ENCODE results near the gene GPC6.

GPC6 gene

DNA sequence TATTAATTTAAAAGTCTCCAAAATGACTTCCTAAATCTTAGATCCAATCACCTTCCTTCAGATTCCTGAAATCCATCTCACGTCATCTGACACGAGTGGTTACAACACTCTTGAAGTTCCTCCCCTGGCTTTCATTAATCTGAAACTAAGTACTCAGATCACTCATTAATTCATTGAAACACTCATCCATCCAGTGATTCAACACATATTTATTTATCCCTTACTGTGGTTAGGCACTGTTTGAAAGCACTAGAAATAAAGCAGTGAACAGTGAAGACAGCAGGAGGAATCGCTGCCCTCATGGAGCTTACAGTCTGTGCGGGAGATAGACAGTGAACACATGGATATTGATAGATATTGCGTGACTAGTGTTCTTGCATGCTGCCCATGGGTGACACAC lies 780.5 kb downstream of the GPC6 start:
- no peak for DNase-seq

DNA sequence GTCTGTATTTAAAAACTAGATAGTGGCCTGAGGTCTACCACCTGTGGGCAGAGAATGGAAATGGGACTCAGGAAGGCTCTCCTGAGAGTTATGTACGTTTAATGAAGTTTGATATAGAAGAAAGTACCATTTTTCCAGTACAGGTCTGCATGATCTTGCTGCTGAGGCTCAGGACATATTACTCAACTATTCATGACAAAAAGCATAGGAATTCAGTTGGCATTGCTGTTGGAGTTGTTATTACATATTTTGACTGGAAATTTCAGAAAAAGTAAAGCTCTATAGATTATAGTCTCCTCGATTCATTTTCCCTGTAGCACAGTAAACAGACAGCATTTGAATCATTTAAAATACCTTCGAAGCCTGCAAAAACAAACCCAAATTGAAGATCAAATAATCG lies 783.1 kb downstream of the GPC6 start:
- no peak for DNase-seq

DNA sequence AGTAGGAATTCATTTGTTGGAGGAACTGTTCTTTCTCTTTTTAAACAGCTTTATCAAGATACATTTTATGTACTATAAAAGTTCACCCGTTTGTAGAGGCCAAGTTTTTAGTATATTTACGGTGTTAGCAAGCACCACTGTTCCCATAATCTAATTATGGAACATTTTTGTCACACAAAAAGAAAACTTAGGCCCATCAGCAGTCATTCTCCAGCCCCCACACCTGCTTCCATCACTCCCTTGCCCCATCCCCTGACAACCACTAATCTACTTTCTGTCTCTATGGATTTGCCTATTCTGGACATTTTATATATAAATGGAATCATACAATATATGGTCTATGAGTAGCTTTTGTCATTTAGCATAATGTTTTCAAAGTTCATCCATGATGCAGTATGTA lies 787.9 kb downstream of the GPC6 start:
- DNase-seq = no peak

DNA sequence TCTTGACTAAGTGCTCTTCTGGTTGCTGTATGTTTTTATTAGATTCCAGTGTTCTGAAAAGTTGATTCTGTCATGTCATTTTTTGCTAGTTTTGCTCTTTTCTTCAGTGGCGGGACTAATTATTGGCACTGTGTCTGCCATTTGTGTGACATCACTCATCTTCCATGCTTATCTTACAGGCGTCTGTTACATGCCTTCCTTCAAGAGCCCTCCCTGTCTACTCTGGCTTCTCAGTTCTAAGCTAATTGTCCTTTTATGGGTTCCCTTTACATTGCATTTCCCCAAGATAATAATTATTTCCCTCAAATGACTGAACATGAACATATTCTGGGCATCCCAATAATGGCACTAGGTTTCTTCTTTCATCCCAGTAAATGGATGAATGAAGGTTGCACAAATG lies 793.8 kb downstream of the GPC6 start:
- no peak for DNase-seq

DNA sequence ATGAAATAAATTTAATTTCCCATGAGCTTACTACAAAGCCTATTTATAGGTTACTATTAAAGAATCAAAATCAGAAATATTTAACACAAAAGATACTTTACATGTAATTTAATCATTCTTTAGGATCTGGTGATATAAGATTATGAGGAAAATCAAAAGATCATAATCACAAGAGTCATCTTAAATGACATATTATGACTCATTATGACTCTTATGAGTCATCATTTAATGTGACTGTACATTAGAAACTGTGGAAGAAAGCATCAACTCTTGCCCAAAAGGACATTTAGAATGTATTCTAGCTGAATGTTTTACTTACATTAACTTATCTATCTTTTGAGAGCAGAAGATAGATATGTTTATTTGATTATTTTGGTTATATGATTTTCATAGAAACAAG lies 794.2 kb downstream of the GPC6 start:
- no peak for DNase-seq

DNA sequence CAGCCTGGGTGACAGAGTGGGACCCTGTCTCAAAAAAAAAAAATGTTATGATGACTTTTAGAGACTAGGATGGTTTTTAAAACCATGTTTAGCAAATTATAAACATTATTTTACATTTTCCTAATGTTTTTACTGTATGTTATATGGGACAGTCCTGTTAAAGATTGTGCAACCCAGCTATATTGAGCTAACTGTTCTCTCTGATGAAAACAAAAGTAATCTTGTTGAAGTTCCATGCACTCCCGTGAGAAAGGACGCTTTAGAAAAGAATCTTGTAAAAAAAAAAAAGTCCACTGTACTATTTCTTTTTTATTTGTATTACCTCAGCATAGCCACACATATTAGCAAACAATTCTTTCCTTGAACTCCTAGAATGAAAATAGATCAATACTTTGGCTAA lies 801.6 kb downstream of the GPC6 start:
- DNase-seq = no peak

DNA sequence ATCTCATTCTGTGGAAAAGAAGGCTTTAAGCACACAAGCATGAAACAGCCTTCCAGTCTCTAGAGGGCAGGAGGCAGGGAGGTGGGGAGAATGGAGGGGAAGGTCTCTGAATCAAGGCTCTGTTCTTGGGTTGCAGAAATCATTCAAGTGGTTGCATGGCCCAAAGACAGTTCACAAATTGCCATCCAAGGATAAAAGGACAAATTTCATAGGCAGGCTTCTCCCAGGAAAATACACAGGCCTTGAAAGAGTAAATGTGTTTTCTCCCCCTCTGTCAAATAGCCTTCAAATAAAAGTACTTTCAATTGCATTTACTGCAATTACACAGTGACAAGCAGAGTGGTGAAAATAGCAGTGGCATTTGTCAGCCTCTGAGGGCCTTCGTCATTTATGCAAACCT lies 802.0 kb downstream of the GPC6 start:
- DNase-seq = no peak

DNA sequence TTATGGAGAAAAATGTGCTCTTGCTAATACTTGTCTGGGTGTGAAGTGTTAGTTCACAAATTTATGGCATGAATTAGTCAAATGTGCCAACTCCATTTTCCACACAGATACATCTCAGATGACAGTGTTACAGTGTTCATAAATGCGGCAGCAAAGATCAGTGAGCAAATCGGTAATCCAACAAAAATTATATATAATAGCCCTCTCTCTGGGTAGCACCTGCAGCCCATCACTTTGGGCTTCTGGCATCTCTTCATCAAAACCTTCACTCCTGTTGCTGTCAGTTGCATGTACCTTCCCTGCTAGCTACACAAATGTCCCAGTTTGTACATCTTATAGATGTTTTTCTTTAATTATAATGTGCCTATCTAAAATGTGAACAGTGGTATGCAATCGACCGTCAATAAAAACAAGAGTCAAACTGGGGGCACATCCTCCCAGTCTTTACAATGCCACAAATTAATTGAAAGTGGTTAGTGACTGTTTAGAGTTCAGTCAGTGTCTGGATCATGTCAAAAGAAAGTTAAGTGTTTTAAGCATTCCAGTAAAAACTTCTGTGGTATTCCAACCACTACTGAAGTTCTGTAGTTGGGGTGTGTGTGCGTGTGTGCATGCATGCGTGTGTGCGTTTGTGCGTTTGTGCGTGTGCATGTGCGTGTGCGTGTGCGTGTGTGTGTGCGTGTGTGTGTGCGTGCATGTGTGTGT lies 804.0 kb downstream of the GPC6 start:
- no peak for DNase-seq

DNA sequence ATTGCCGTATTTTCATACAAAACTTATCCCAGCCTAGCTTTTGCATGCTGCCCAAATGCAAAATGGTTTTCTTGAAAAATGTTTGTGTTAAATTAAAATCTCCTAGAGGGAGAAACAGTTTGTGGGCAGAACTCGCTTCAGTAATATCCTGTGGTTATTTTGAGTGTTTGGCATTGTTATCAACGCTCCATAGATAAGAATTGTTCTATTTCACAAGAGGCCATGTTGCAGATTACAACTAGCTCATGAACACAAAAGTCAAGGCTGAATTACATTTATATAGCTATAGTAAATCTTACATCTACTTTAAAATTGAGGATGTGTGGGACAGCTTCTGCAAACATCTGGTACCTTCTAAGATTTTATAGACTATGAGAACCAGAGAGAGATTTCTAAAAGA lies 805.0 kb downstream of the GPC6 start:
- no peak for DNase-seq

DNA sequence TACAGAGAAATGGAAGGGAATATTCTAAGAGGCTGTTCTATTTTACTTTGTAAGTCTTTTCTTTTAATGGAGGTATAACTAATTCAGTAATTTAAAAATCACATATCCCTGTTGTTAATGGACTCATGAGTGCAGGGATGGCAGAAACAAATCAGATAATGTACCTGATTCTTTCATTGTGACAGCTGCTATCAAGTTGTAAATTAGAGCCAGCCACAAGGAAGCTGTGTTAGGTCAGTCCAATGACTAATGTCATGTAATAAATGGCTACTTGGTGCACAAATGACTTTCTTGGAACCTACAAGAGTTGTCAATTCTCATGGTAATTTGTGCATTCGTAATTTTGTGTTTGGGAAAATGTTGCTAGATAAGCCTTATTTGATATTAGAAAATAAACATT lies 806.5 kb downstream of the GPC6 start:
- no peak for DNase-seq

DNA sequence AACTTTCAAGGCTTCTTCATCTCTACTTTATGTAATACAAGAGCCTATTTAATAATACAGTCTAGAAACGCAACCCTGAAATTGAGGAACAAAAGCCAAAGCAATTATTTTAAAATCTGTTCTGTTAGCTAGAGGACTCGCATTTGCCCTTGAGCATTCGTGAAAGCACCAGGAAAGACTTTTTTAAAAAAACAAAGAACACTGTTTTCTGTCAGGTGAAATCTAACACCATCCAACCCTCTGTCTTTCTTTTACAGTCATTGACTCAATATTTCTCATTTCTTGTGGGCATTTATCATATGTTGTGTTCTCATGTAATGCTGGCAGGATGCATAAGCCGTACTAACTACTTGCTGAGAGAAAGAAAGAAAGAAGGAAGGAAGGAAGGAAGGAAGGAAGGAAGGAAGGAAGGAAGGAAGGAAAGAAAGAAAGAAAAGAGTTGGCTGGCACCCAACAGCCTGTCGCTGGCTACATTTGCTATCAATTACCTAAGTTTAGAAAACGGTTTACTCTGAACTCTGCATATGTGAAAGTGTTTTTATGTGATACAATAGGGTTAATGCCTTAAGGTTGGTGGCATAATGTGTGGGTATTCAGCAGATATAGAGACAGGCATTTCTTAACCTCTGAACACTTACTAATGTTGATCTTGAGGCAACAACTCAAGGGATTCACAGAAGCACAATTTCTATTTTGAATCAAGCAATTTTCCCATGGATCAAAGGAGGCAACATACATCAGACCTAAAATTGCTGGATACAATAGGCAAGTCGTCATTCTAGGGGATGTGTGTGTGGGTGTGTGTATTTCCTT lies 807.4 kb downstream of the GPC6 start:
- DNase-seq = no peak

DNA sequence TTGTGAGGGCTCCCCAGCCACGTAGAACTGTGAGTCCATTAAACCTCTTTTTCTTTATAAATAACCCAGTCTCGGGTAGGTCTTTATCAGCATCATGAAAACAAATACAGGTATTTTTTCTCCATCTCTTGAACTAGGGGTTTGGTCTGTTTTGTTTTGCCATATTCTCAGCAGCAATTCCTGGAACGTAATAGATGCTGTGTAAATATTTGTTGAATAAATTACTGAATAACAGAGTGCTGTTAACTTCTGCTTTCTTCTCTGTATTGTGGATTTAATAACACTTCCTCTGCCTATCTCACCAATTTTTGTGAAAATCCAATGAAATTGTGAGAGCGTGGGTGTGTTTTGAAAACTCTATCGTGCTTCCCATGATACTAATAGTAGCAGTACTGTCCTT lies 823.4 kb downstream of the GPC6 start:
- DNase-seq = no peak

DNA sequence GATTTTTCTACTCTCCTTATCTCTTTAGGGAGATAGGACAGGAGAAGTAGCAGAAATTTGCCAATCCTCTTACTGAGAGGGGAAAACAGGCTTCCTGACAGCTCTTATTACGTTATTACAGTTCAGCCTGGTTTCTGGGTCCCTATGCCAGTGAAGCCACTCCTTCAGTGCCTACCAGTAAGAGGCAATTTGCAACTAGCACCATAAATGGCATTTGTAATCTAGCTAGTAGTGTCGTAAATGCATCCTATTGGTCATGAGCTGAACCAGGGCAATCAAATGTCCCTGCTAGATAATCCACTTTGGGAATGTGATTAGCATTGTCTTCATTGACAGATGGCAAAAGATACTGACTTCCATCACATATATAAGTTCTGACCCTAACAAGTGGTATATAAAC lies 824.1 kb downstream of the GPC6 start:
- no peak for DNase-seq

DNA sequence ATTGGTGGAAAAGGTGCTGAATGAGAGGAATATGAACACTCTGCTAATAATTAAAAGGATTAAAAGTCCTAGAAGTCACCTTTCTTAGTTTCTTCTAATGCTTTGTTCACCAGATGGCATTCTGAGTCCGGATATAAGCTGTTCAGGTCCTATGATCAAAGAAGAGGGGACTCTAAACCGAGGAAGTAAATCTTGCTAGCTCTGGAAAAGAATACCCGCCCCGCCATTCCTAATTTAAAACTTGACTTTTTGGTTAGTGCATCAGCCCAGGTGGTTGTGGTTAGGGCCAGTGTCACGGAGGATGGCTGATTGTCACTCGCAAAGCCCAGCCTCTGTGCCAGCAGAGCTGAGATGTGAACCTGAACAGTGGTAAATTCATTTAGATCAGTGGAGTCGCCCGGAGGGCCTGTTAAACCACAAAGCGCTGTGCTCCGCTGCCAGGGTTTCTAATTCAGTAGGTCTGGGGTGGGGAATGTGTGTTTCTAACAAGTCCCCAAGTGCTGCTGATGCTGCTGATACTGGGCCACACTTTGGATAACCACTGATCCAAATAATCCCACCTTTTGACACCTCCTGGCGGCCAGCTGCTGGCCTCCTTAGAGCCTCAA lies 827.5 kb downstream of the GPC6 start:
- DNase-seq = no peak

DNA sequence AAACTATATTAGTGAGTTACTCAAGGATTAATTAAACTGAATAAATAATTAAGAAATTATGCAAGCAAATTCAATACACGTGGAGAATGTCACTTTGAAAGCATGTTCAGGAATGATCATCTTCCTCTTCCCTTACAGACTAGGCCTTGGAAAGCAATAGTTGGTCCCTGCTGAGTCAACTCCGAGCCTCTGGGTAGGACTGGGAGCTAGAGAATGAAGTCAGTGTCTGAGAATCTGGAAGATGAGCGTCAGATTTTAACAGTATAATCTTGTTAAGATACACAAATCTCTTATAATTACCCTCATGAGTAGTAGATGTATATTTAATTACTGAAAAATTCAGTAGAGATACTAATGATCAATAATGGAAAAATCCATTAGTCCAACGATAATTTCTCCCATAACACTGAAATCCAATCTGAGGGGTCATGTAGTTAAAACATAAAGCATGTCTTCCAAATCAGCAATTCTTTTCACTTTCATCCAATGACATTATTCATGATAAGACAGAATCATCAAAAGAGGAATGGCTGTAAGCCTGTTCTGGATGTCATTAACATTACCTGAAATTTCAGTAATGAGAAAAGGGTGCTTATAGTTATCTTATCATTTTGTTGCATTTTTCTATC lies 829.9 kb downstream of the GPC6 start:
- DNase-seq = no peak

DNA sequence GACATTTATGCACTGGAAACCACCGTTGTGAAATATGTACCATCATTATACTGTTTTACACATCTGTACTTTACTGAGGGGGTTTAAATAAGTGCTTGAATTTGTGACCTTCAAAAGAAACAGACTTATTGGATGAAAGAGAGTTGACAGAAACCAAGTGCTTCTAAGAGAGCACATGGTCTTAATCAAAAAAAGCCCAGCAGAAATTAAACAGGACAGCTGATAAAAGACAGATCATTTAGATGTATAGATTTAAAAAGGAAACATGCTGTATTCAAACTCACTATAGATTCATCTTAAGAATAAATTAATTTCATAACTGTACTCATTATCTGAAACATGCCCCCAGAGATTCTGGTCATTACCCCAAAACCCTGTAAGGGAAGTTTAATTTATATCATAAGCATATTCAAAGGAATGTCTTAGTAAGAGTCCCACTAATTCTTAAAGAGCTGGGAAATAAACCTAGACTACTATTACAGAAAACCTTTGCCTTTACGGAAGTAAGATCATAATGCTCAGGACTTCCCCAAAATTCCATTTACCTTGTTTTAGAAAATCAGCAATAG lies 831.1 kb downstream of the GPC6 start:
- no peak for DNase-seq

DNA sequence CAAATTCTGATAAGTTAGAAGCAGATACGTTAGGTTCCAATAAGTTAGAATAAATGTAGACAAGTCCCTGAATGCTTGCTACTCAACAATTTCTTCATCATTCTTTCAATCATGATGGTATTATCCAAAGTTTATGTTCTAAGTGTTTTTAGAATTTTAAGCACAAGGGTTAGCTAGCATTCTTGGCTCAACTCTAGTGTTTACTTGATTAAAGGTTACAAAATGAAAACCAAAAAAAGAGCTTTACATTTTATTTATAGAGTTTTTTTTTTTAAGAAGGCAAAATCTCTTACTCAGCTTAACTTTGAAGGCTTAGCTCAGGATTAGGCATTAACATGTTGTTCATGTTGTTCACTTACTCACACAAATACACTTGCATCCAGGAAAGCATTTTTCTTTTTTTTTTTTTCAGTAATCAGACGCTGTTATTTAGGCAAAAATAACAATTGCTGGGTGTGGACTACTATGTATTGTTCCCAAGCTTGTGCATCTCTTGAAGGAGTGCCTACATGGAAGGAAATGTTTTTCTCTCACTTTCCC lies 832.3 kb downstream of the GPC6 start:
- DNase-seq = no peak

DNA sequence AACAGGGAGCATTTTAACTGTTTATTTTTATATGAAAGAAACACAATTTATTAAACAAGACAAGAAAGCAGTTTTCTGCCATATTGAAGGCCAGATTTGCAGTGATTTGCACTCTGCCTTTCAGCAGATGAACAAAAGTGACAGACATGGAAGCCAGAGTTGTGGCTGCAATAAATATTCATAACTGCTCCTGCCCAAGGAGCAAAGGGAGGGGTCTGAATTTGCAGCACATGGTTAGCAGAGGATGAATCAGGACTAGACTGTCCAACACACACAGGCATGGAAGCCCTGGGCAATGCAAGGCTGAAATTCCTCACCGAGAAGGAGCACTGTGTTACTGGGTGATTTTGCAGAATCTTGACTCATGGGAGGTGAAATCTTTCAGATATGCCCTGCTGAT lies 834.7 kb downstream of the GPC6 start:
- no peak for DNase-seq

DNA sequence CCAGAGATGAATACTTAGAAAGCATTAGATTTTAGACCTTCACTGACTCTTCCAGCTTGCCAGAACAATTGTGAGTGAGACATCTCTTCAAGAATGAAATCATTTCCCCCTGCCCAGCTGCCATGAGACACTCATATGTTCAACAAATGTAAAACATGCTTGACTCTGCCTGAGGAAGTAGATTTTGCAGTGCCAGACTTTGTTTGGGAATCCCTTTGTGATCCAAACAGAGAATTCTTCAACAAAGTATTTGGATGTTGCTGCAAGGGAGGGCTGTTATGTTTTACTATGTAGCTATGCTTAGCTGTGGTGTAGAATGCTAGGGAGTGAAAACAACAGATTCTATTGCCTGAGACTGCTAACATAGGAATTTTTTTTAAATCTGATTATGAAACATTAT lies 836.5 kb downstream of the GPC6 start:
- no peak for DNase-seq

DNA sequence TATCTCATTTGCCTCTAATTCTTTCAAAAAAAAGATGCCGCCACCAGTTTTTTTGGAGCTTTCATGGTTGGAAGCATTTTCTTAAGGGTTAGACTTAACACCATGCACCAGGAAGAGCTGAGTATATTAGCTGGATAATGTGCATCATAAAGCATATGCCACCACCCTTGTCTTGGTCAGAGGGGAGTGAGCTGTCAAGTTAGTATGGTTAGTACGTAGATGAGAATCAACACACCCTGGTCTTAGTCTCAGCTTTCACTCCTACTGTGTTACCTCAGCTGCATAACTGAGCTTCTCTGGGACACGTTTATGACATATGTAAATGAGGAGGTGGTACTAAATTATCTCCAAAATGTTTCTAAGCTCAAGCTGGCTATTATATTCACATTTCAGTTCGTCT lies 837.2 kb downstream of the GPC6 start:
- DNase-seq = no peak

DNA sequence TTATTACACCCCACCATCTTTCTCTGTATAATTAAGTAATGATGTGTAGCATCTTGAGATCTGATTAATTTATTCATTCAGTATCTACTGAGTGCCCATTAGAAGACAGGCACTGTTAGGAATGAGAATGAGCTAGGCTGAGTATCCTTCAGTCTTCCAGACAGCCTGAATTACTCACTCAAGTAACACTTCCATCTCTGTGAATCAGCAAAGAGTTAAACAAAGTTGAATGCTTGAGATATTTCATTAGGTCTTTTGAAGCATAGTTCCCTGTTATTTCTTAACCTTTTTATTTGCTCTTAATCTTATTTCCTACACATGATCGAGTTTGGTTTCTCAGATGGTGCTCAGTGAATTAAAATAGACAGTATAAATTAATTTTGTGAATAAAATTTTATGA lies 839.1 kb downstream of the GPC6 start:
- no peak for DNase-seq

DNA sequence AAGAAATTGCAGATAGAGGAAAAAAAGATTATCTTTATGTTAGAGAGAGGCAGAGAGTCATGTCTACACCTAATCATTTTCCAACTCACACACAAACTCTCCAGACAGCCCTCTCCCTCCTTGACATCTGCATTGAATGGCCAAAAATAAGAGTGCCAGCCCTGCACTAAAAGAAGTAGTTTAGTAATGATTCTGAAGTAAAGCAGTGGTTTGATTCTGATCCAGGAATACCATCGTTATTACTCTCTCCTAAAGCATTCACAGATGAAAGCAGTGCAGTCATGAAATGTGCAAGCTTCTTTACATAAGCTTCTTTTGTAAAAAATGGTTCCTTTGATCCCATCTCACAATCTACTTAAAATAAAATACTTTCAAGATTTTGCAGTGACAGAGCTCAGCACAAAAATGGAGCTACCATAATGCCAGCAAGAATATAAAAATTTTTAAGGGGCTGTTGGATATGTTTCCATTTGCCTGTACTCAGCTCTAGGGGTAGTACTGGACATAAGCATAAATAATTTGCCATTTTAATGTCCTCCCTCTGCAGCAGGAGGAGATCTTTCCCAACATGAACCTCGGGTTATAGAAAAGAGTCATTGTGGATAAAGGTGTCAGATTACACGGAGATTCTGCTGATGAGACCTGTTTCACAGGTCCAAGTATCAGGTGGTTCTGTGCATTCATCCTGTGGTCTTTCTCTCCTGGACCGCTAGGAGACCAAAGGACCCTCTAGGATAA lies 846.6 kb downstream of the GPC6 start:
- no peak for DNase-seq

DNA sequence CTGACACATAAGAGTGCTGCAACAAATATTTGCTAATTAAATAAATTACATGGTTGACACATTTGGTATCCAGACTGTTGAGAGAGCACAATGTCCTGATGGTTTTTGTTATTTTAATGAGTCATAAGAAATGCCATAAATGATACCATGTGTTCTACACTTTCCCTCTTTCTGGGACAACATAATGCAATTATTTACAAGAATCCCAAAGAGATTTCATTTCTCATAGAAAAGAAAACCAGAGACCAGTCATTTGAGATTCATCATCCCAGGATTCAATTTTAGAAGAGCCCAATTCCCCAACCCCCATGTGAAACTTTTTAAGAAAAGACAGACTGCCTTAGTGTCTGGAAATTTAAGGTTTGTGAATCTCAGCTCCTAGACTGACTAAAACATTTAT lies 853.3 kb downstream of the GPC6 start:
- no peak for DNase-seq

All from CD4-positive, alpha-beta T cell treated with Interferon gamma for 1 hour (primary cell).